HTR-8/SVneo (cell line): ENCODE measurements around the gene NFYB.
"Not testable (repeated sequence)": the region's sequence is repeated elsewhere in the genome, so short reads cannot be mapped to it uniquely, and the experiment has no call there.

Experiments
- DNase-seq: peaks from one replicate; pipeline ENCODE4 v3.0.0; 2011; ENCODE audit warnings: low spot score, mixed read lengths; ENCODE audit not compliant: insufficient read length
- FAIRE-seq: peaks from 2 replicates; lab custom pipeline; 2011; peaks lifted over from hg19 to GRCh38; lab: Jason Lieb, UNC

NFYB gene

GRCh38 chr12:104137902-104138796 is at the start of gene NFYB:
TSS of gene NFYB (minus strand) at chr12:104138210. CDS start at chr12:104135453, 2,757 bp downstream.
- peak; percentile 97 for DNase-seq
- peak; percentile 74 for FAIRE-seq

- FAIRE-seq (no peak), DNase-seq (no peak)
Measured at GRCh38 chr12:104187446-104188155, 49.6 kb upstream of the NFYB start.

DNA sequence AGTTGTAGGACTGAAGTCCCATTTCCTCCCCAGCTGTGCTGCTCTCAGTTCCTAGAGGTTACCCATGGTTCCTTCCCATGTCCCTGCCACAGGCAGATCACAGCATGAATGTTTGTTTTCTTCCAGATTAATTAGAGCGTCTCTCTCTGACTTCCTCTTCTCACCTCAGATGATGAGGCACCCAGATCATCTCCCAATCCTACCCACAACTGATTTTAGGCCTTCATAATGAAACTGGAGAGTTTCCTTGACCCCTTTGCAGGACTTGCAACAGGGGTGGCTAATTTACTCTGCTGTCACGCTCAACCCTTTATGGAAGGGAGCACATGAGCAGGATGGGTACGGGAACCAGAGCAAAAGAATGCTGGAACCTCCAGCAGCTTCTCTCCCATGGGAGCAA is 45.4 kb upstream of the NFYB start:
- no peak for FAIRE-seq
- DNase-seq: no peak

GRCh38 chr12:104182621-104183378 is 44.8 kb upstream of the NFYB start:
- DNase-seq (no peak), FAIRE-seq (no peak)

- FAIRE-seq (no peak), DNase-seq (no peak)
Measured at GRCh38 chr12:104182144-104182543, 44.1 kb upstream of the NFYB start.

- DNase-seq: no peak
Measured at GRCh38 chr12:104181313-104181712, 43.3 kb upstream of the NFYB start.

GRCh38 chr12:104180374-104180773 is 42.4 kb upstream of the NFYB start:
- DNase-seq (no peak), FAIRE-seq (no peak)

More at GRCh38 chr12:104181313-104181712, 43.3 kb upstream of the NFYB start:
- FAIRE-seq: no peak

DNA sequence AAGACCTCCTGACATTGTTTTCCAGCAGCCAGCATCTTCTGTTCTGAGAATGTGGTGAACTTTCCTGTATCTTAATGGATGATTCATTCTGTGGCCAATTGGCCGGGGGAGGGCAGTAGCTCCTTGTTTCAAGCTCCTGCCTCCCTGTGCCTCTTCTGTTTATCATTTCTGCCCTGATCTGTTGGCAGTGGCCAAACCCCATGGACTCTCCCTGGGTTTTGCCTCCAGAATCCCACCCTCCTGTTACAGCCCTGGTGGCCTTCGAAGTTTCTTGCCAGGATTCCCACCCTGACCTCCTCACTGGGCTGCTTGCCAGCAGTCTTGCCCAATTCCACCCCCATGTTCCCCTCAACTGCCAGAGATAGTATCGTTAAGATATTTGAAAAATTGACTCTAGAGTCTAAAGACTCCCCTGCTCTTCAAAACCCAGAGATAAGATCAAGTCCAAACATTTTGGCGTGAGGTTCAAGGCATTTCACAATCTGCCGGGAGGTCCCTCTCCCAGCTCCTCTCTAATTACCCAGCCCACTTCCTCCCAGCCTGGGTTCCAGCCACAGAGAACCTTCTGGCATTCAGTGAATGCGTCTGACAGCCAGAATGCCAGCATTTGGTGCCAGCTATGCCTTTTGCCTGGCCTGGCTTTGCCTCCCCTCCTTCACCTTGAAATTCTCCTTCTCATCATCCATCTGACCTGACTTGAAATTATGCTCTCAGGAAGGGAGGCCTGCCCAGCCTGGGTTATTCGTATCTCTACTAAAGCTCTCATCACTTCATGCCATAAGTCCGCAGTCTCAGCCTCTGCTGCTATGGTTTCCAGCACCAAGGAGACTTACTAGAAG is 39.9 kb upstream of the NFYB start:
- FAIRE-seq (peak; percentile 23), DNase-seq (peak; percentile 86)

DNA sequence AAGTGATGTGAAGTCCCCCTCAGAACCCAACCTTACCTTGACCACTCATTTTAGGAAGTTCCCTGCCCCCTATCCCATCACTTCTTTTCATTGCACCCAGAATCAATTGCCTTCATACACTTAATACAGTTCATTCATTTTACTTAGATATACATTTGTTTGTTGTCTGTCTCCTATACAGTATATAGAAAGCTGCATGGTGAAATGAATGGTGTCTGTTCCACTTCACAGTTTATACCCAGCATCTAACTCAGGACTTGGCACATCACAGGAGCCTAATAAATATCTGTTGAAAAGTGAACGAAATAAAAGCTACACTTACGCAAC is 39.3 kb upstream of the NFYB start:
- FAIRE-seq: no peak
- no peak for DNase-seq

DNA sequence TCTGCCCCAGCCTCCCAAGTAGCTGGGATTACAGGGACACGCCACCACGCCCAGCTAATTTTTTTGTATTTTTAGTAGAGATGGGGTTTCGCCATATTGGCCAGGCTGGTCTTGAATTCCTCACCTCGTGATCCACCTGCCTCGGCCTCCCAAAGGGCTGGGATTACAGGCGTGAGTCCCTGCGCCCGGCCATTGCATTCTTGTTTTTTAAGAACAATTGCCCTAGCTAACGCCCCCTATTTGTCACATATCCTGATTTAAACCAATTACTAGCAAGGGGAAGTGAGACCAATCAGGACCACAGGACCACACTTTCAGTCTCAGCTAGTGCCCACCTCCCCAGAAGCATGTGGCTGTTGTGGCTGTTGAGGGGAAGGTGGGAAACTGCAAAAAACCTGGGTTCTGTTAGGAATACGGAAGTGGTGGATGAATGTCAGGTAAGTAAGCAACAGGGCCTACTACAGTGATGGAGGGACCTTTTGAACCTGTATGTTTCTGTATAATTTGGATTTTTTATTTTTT is 37.8 kb upstream of the NFYB start:
- no peak for DNase-seq
- no peak for FAIRE-seq

DNA sequence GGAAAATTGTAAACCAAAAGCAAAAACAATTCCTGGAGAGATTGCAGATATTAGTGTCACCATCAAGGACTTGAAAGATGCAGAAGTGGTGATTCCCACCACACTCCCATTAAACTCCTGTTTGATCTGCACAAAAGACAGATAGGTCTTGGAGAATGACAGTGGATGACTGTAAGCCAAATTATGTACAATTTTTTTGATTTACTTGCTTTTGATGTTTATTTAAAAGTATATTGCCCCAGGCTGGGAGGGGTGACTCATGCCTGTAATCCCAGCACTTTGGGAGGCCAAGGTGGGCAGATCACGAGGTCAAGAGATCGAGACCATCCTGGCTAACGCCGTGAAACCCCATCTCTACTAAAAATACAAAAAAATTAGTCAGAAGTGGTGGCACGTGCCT is 35.8 kb upstream of the NFYB start:
- not testable (repeated sequence) for FAIRE-seq, DNase-seq

DNA sequence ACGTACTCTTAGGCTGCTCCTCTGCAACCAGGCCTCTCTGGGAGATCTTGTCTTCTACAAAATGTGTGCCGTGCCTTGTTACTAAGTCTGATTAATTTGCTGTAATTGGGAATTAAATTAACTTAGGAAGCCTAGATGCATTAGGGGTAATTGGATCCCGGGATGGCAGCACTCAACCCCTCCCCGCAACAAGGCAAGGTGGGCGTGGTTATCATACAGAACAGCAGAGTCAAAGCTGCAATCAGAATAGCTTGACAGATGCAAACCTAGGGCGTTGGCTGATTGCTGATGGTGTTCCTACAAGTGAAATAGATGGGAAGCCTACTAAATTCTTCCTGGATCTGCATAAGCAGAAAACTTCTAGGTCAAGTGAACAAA is 34.5 kb upstream of the NFYB start:
- DNase-seq: no peak
- FAIRE-seq: no peak

DNA sequence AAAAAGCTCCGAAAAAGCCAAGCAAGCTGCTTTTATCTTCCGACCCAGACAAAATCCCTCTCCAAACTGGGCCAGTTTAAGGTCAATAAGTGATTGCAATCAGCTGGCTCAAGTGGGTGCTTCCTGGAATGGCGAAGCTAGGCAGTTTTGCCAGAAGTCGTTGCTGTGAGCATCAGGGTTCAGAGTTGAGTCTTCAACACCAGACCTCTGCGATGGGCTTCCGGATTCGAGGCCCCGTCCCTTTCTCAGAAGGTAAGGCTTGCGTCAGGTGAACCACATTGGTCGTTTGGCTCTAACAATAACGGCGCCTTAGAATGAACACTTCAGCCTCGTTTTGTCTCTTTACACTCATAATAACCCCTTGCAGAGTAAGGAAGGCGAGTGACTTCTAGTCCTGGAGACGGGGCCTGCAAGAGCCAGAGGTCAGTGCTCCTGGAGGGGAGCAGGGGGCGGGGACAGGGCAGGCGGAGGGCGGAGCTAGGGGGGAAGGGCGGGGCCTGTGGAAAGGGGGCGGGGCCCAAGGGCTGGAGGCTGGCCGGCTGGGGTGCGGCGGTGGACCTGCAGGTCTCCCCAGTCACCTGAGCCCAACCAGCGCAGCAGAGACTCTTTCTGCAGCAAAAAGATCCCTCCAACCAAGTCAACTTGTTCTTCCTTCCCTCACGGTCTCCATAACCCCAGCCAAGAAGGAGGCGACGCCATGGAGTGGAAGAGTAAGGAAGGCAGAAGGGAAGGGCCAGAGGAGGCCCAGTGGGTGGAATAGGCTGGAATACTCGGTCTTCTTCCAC is 34.0 kb upstream of the NFYB start:
- no peak for DNase-seq
- FAIRE-seq: no peak

- no peak for FAIRE-seq
Measured at GRCh38 chr12:104168596-104168995, 30.6 kb upstream of the NFYB start.

DNA sequence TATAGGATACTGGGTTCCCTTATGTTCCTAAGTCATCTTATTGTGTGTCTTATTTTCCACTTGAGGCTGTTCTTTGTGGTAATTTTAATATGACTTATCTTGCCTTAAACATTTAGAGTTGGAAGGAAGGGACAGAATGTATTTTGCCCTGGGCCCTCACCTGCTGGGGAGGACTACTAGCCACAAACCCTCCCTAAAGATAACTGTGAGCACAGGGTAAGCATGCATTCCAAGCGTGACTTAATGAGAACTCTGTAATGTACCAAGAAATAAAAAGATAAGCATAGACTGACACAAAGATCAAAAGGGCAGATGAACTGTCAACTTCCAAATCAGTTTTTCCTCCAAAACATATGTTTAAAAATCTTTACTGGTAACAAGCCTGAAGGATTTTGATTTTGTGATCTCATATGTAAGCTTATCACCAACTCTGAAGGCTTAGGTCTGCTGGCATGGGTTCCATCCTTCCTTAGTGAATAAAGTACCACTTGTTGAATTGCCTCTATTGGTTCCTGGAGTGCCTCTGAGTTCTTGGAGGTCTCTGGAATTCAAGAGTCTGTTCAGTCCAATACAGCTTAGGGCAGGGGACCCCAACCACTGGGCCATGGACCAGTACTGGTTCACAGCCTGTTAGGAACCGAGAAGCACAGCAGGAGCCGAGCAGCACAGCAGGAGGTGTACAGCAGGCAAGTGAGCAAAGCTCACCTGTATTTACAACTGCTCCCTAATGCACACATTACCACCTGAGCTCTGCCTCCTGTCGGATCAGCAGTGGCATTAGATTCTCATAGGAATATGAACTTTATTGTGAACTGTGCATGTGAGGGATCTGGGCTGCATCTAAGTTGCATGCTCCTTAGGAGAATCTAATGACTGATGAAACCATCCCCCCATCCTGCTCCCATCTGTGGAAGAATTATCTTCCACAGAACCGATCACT is 29.8 kb upstream of the NFYB start:
- DNase-seq (no peak), FAIRE-seq (no peak)

More at GRCh38 chr12:104168596-104168995, 30.6 kb upstream of the NFYB start:
- DNase-seq: no peak

DNA sequence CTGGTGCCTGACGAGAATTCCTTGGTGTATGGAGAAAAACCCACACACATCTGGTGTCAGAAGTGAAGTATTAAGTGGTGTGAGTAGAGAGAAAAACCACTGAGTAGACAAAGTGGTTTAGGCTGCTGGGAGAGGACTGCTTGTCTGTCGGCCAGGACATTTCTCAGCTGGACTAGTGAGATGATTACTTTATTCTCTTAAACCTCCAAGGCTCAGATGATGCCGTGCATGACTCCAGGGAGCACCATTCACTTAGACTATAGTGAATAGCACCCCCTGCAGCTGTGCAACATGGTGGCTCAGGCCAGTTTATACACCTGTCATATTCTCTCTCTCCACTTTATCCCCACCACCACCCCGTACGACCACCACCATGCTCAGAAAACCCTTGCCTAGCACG is 28.5 kb upstream of the NFYB start:
- DNase-seq: no peak

DNA sequence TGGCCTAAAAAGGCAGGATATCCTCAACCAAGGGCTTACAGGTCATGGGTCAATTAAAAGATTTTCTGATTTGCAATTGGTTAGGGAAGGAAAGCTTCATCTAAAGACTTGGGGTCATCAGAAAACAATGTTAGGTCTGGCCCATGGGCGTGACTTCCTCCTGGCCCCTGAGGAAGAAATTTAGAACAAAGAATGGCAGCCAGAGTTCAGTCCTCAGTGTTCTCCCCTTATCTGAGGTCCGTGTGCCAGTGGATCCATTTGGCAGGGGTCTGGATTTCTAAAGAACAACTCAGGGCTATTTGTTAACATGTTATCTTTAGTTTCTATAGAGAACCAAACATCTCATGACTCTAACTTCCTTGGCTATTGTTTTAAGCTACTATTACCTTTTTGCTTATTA is 27.8 kb upstream of the NFYB start:
- FAIRE-seq: no peak
- no peak for DNase-seq

More for the DNA sequence above, 28.5 kb upstream of the NFYB start:
- FAIRE-seq: no peak

DNA sequence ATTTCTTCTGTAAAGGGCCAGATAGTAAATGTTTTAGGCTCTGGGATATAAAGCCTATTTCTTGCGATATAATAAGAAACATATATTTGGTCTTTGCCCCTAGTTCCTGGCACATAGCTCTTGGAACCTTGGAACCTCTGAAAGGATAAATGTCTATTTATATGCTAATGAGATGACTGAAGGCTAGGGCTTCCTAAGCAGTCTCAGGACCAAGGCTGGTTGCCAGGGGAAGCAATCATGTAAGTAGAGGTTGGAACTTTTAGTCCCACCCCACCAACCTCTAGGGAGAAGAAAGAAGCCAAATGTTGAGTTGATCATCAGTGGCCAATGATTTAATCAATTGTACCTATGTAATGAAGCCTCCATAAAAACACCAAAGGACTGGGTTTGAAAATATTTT is 26.6 kb upstream of the NFYB start:
- DNase-seq (no peak), FAIRE-seq (no peak)
